SKM-1 treated with dmso at 0.1 percent for 144 hours (cell line): ENCODE measurements around the gene MAPK7.
A peak's percentile ranks its signal among the peaks of the same experiment; 100 is the strongest.

Source experiments
- DNase-seq: peaks from one replicate; lab custom pipeline; 2025; ENCODE audit not compliant: unreplicated experiment; lab: John Stamatoyannopoulos, UW

Gene MAPK7

GRCh38 chr17:19377602-19378415 lies 489 bp upstream of the MAPK7 start:
- peak; percentile 96 for DNase-seq

DNA sequence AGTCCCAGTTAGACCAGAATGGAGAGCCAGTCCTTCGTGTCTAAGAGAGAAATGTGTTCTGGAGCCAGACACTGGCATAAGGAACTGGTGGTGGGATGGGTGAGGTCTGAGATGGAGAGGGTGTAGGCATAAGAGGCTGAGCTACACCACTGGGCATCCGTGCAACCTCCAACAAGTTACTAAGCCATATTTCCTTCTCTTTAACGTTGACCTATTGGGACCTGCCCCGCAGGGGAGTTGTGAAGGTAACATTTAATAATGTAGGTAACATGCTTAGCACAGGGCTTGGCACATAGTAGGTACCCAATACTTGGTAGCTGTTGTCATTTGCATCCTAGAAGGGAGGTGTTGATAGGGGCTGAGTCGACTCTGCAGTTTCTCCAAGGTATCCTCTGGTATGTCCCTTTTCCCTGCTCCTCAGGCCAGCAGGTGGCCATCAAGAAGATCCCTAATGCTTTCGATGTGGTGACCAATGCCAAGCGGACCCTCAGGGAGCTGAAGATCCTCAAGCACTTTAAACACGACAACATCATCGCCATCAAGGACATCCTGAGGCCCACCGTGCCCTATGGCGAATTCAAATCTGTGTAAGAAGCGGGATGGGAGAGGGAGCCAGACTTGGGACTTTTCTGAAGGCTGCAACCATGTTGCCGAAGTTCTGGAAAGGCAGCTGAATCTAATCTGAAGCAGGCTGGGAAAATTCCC lies 1.2 kb downstream of the MAPK7 start:
- DNase-seq: no peak

DNA sequence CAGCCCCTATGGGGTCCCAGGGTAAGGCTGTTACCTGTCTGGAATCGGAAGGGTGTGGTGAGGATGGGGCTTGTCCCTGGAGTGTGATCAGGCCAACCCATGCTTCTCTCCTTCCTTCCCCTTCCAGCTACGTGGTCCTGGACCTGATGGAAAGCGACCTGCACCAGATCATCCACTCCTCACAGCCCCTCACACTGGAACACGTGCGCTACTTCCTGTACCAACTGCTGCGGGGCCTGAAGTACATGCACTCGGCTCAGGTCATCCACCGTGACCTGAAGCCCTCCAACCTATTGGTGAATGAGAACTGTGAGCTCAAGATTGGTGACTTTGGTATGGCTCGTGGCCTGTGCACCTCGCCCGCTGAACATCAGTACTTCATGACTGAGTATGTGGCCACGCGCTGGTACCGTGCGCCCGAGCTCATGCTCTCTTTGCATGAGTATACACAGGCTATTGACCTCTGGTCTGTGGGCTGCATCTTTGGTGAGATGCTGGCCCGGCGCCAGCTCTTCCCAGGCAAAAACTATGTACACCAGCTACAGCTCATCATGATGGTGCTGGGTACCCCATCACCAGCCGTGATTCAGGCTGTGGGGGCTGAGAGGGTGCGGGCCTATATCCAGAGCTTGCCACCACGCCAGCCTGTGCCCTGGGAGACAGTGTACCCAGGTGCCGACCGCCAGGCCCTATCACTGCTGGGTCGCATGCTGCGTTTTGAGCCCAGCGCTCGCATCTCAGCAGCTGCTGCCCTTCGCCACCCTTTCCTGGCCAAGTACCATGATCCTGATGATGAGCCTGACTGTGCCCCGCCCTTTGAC lies 2.4 kb downstream of the MAPK7 start:
- no peak for DNase-seq

DNA sequence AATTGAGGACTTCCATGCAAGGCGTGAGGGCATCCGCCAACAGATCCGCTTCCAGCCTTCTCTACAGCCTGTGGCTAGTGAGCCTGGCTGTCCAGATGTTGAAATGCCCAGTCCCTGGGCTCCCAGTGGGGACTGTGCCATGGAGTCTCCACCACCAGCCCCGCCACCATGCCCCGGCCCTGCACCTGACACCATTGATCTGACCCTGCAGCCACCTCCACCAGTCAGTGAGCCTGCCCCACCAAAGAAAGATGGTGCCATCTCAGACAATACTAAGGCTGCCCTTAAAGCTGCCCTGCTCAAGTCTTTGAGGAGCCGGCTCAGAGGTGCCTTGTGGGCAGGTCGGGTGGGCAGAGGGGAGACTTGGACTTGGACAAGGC lies 3.1 kb downstream of the MAPK7 start:
- no peak for DNase-seq

DNA sequence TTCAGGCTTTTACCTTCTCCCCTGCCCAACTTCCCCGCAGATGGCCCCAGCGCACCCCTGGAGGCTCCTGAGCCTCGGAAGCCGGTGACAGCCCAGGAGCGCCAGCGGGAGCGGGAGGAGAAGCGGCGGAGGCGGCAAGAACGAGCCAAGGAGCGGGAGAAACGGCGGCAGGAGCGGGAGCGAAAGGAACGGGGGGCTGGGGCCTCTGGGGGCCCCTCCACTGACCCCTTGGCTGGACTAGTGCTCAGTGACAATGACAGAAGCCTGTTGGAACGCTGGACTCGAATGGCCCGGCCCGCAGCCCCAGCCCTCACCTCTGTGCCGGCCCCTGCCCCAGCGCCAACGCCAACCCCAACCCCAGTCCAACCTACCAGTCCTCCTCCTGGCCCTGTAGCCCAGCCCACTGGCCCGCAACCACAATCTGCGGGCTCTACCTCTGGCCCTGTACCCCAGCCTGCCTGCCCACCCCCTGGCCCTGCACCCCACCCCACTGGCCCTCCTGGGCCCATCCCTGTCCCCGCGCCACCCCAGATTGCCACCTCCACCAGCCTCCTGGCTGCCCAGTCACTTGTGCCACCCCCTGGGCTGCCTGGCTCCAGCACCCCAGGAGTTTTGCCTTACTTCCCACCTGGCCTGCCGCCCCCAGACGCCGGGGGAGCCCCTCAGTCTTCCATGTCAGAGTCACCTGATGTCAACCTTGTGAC lies 3.6 kb downstream of the MAPK7 start:
- DNase-seq: no peak

- DNase-seq: no peak
Observed at GRCh38 chr17:19382531-19383444, 4.5 kb downstream of the MAPK7 start.

DNA sequence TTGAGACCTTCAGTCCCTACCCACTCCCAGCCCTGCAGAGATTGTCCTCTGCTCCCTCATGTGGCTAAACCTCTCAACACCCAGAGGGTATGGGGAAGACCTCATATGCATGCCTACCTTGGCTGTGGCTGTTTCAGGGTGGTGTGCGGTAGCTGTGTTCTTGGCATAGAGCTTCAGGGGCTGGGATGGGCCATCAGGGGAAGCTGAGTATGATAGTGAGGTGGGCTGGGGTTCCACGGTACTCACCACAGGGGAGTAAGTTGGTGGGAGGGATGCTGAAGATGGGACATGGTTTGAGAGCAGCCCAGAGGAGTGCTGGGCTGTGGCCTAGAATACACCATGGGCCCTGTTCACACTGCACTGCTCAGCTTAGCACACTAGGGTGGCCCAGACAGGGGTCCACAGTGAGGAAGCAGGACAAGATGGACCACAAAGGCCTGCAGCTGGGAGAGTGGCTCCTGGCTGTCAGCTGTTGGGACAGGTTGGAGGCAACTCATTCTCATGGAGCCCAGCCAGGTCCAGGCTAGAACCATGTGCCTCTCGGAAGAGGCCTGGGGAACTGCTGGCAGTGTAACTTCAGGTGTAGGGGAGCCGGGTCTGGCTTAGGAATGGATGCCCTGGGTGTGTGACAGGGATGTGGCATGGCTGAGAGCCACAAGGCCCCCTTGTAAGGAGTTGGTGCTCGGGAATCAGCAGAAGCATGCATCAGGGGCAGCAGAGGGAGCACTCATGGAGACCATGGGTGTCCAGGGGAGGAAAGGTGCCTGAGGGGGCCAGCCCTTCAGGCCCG lies 5.6 kb downstream of the MAPK7 start:
- DNase-seq: no peak

DNA sequence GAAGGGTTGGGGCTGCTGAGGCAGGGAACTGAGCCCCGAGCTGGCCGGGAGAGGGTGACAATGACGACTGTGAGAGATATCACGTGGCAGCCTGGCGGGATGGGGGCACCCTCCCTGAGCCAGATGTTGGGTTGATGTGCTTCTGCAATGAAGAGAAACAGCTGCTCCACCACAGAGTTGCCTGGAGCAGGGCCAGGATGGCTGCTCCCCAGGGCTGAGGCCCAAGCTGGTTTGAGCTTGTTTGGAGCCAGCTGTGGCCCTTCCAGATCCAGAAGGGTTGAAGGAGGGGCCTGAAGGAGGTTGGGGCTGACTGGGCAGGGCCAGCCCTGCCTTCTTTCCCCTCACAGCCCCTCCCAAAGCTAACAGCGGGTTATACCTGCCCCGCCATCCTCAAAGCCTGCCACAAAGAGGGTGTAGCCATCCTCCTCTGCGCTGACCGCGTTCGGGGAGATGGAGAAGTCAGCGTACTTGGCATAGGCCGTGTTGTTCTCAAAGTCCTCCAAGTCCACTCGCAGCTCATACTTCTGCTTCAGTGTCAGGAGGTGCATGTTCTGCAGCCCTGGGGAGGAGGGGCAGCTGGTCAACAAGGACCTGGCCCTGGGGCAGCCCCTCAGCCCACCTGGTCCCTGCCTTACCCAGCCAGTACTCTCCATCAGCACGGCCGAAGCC lies 6.6 kb downstream of the MAPK7 start:
- no peak for DNase-seq

- no peak for DNase-seq
Observed at GRCh38 chr17:19385521-19385983, 7.3 kb downstream of the MAPK7 start.

DNA sequence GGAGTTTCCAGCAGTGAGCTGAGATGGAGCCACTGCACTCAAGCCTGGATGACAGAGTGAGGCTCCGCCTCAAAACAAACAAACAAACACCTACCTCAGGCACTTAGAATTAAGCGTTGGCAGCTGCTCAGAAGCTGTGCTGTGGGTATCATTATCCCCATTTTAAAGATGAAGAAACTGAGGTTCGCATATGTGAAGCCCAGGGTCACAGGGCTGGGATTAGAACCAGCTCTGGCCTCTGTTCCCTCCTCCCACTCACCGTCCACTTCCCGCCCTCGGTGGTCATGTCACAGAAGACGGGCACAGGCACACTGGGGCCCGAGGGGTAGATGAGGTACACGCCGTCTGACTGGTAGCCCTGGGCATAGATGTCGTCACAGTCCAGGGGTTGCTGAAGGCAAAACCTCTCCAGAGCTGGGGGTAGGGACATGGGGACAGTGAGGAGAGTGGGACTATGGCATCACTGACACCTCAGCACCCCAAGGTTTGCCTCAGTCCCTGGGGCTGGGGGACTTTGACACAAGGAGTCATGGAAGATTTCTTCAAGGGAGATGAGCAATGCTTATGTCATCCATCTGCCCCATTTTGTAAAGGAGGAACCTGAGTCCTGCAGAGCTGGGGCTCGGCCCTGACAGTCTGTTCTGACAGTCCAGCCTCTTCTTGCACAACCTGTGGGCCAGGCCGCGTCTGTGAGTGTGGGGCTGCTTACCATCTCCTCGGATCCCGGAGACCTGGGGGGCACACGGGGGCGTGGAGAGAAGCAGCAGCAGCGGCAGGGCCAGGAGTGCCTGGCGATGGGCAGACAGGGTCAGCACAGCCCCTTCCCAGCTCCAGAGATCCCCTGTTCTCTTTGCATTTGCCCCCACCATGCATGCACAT lies 8.0 kb downstream of the MAPK7 start:
- peak; percentile 83 for DNase-seq

- DNase-seq: no peak
Observed at GRCh38 chr17:19386974-19387920, 8.9 kb downstream of the MAPK7 start, which contains the start of gene MFAP4. Gene MFAP4 (minus strand): TSS chr17:19387190. CDS start chr17:19387155, 35 bp downstream.

DNA sequence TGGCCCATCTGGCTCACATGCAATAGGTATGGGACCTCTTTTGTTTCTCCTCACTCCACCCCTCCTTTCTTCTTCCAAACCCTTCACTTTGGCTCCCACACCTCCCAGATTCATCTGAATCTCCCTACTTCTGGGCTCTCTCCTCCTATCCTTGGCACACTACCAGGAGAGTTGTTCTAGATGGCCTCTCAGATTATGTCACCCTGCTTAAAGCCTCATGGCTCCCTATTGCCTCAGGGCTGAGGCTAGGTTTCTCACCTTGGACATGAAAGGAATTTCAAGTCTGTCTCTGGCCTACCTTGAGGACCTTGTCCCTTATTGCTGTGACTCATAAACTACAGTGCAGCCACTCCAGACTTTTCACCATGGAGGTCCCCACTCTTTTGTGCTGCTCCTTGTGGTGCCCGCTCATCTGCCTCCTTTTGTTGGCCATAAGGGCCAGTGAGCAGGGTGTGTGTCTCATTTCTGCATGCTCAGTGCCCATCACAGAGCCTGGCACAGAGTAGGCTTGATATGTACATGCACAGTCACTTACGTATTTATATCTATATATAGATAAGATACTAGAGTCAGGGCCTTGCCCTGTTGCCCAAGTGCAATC lies 9.7 kb downstream of the MAPK7 start:
- no peak for DNase-seq

DNA sequence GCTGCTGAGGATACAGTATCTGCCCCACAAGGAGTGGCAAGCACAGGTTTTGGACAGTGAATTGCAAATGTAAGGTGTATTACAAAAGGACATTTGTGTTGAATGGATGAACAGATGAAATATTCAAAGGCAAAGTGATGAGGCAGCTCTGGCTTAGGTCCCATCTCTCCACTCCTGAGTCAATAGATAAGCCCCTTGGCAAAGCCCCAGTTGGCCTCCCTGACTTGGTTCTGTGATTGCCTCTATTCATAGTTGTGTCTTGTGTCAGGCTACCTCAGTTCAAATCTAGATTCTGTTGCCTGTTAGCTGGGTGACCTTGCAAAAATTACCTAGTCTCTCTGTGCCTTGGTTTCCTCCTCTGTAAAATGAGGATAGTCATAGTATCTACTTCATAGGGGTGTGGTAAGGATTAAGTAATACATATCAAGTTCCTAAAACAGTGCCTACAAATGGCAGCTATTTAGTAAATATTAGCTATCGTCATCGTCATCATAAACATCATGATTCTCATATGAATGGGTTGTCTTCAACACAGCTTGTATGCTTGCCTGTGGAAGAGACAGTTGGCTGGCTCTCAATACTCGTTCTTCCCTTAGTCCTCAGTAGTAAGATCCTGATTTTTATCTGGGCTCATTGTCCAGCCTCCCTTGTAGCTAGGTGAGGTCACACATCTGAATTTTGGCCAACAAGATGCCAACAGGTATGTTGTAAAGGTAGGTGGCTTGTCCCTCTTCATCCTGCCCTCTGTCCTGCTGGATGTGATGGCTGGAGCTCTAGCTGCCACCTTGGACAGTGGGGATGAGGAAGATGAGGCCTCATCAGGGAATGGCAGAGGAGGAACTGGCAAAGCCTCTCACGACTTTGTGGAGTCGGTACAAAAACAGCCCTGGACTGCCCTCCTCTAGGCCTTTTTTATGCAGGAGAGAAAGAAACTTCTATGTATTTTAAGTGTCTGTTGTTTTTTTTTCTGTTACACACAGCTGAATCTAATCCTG lies 10.8 kb downstream of the MAPK7 start:
- no peak for DNase-seq

GRCh38 chr17:19390951-19391350 lies 12.7 kb downstream of the MAPK7 start:
- no peak for DNase-seq

DNA sequence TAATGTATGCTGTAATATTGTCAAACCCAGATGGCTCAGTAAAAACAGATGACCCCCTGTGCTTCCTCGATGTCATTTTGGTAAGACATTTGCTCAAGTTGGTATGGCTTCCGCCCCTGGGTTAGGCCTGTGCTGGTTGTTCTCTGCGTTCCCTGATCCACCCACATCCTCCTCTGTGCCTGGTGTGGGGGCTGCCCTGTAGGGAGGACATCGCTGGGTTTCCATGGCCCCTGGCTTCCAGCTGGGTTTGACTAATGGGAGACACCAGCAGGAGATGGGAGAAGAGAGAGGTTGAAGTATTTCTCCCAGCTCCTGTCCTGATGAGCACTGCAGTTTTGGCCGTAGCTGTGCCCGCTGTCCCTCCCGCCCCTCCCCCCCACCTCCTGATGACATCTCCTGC lies 13.1 kb downstream of the MAPK7 start:
- DNase-seq: no peak
